HFFc6 (cell line): ENCODE data around the gene PCDHGA8. TPM values are rescaled to one million over a fixed set of nuclear protein-coding genes. Genes with fewer than 3 reads are reported as not detected.

Experiments used
- DNase-seq: peaks from one replicate; pipeline ENCODE4 v3.0.0-alpha.2; 2018
- H3K27ac Mint-ChIP-seq: 2 replicates; pipeline ENCODE4 v1.8.0; 2020; ENCODE audit warnings: mild to moderate bottlenecking, mixed read lengths
- H3K27me3 Mint-ChIP-seq: 2 replicates; pipeline ENCODE4 v1.8.0; 2021; ENCODE audit warnings: mild to moderate bottlenecking, moderate library complexity, mixed read lengths; ENCODE audit not compliant: insufficient read depth
- H3K36me3 Mint-ChIP-seq: 2 replicates; pipeline ENCODE4 v1.8.0; 2021; ENCODE audit warnings: low read depth, mixed read lengths
- H3K4me1 Mint-ChIP-seq: 2 replicates; pipeline ENCODE4 v1.8.0; 2020; ENCODE audit warnings: low read depth, mixed read lengths
- H3K4me3 Mint-ChIP-seq: 2 replicates; pipeline ENCODE4 v1.8.0; 2020; ENCODE audit warnings: mild to moderate bottlenecking, moderate library complexity, mixed read lengths
- H3K9me3 Mint-ChIP-seq: 2 replicates; pipeline ENCODE4 v1.8.0; 2020; ENCODE audit warnings: mild to moderate bottlenecking, mixed read lengths
- total RNA-seq, 6 experiments: library from RNA; stranded (reverse); fragmentation: NEBNext Ultra II Directional; extraction: Animal tissue kit (Norgen Biotek cat#: 25700); gene quantifications; 2 replicates in 1 of 6; 3 replicates in 5 of 6; pipeline ENCODE4 v1.2.3, GENCODE V29; 2021
- TF ChIP-seq, protein P1 (sequence below): fragments of 200-600 bp; sonication (generic); IDR thresholded peaks from 2 replicates; pipeline ENCODE4 v1.5.0; 2021; ENCODE audit warnings: antibody characterized with exemption, mild to moderate bottlenecking

Gene PCDHGA8
- total RNA-seq, 6 experiments from 2014 or later, result 0.52 to 1.0 (median 0.90) TPM

DNA sequence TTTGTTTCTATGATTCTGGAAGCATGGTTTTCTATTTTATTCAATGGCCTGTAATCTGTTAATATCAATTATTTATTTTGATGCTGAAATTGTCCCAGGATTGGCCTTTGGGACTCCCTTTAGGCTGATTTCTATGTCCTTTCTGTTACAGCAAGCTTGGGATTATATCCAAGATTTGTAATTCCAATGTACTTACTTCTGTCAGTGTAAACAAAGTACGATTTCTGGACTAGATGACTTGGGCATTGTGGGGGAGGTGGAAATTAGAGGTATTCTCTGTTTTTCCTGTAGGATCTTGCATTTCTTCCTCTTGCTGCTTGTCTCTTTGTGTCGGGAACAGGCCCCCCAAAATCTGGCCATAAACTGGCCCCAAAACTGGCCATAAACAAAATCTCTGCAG is 41.6 kb downstream of the PCDHGA8 start:
- TF ChIP-seq, protein P1, sequence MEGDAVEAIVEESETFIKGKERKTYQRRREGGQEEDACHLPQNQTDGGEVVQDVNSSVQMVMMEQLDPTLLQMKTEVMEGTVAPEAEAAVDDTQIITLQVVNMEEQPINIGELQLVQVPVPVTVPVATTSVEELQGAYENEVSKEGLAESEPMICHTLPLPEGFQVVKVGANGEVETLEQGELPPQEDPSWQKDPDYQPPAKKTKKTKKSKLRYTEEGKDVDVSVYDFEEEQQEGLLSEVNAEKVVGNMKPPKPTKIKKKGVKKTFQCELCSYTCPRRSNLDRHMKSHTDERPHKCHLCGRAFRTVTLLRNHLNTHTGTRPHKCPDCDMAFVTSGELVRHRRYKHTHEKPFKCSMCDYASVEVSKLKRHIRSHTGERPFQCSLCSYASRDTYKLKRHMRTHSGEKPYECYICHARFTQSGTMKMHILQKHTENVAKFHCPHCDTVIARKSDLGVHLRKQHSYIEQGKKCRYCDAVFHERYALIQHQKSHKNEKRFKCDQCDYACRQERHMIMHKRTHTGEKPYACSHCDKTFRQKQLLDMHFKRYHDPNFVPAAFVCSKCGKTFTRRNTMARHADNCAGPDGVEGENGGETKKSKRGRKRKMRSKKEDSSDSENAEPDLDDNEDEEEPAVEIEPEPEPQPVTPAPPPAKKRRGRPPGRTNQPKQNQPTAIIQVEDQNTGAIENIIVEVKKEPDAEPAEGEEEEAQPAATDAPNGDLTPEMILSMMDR, result no peak
- peaks cover 32% of the 10 kb centered on the region for H3K36me3 Mint-ChIP-seq
- H3K4me3 Mint-ChIP-seq, result peak overlapping the region; percentile 57
- H3K27me3 Mint-ChIP-seq, result peaks cover 5% of the 10 kb centered on the region
- peak; percentile 45 for DNase-seq
- H3K9me3 Mint-ChIP-seq, result peaks cover 27% of the 10 kb centered on the region
- H3K4me1 Mint-ChIP-seq, result peaks cover 64% of the 10 kb centered on the region
- H3K27ac Mint-ChIP-seq, result peak overlapping the region; percentile 25; the same call in 1 of the 2 replicates

GRCh38 chr5:141437221-141437620 is 44.8 kb downstream of the PCDHGA8 start:
- Mint-ChIP-seq H3K27ac (peak overlapping the region; percentile 73), H3K9me3 (peaks cover 13% of the 10 kb centered on the region)
- DNase-seq, result peak; percentile 41

DNA sequence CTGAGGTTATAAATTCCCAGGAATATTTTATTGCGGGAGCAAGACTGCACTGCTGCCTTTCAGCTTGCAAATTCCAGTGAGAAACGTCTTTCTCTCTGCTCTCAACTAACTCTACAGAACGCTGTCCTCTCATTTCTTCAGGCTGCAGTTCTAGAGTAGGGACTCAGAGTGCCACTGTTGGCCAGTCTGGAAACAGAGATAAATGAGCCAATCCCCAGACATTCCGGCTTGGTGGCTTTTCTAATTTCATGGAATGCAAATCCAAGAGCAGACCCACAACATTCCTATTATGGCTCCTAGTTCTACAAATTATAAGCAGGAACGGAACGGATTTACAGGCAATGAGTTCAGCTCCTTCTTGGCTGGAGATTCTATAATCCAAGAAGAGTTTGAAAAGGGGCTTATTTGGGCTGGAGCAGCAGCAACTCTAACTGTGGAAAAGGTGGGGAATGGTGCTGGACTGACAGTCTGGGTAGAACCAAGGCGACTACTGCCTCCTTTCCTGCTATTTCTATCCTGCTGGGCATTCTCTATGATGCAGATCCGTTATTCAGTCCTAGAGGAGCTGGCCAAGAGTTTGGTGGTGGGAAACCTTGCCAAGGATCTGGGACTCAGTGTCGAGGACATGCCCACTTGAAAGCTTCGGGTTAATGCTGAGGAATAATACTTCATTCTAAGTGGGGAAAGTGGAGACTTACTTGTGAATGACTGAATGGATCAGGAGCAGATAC is 47.1 kb downstream of the PCDHGA8 start:
- peak; percentile 39 for DNase-seq
- Mint-ChIP-seq H3K4me3 (no peak overlapping the region), H3K27ac (peak overlapping the region; percentile 31; the same call in 1 of the 2 replicates), H3K9me3 (peaks cover 4% of the 10 kb centered on the region), H3K4me1 (peaks cover 46% of the 10 kb centered on the region), H3K27me3 (no peaks in the 10 kb centered on the region), H3K36me3 (peaks cover 27% of the 10 kb centered on the region)
- TF ChIP-seq, protein P1, result peak; percentile 27; the same call in 1 of the 2 replicates

More at GRCh38 chr5:141437221-141437620, 44.8 kb downstream of the PCDHGA8 start:
- Mint-ChIP-seq H3K27me3 (no peaks in the 10 kb centered on the region; the same call in 1 of the 2 replicates), H3K36me3 (peaks cover 34% of the 10 kb centered on the region), H3K4me1 (peaks cover 62% of the 10 kb centered on the region), H3K4me3 (peak overlapping the region; percentile 57)
- TF ChIP-seq, protein P1, result no peak

DNA sequence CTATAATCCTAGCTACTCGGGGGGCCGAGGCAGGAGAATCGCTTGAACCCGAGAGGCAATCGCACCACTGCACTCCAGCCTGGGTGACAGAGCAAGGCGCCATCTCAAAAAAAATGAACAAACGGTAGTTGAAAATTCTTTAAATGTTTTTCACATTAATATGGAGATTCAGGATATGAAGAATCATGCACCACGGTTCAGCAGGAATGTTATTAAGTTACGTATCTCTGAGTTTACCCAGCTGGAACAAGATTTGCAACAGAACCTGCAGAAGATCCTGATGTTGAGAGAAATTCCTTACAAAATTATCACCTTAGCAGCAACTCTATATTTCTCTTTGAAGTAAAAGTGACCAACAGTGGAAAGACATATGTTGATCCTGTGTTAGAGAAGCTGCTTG is 47.9 kb downstream of the PCDHGA8 start:
- Mint-ChIP-seq H3K27me3 (no peaks in the 10 kb centered on the region), H3K9me3 (peaks cover 4% of the 10 kb centered on the region), H3K27ac (no peak overlapping the region), H3K4me1 (peaks cover 38% of the 10 kb centered on the region), H3K4me3 (no peak overlapping the region), H3K36me3 (peaks cover 30% of the 10 kb centered on the region)
- TF ChIP-seq, protein P1, result no peak
- DNase-seq, result no peak

DNA sequence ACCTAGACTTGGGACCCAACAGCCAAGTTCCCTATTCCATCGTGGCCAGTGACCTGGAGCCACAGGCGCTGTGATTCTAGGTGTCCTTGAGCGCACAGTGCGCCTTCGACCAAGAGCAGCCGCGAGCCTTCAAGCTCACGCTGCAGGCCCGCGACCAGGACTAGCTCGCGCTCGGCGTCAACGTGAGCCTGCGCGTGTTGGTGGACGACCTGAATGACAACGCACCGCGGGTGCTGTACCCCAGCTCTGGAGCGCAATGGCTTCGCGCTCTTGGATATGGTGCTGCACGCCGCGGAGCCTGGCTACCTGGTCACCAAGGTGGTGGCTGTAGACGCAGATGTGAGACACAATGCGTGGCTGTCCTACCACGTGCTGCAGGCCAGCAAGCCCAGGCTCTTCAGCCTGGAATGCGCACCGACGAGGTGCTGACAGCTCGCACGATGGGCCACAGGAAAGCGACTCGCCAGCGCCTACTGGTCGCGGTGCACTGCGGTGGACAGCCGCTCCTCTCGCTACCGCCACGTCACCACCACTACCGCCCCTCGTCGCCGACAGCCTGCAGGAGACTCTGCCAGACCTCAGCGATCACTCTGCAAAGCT is 49.2 kb downstream of the PCDHGA8 start:
- Mint-ChIP-seq H3K4me3 (no peak overlapping the region), H3K36me3 (peaks cover 32% of the 10 kb centered on the region), H3K27me3 (no peaks in the 10 kb centered on the region), H3K4me1 (peaks cover 25% of the 10 kb centered on the region), H3K9me3 (peaks cover 4% of the 10 kb centered on the region), H3K27ac (no peak overlapping the region)
- DNase-seq, result no peak
- TF ChIP-seq, protein P1, result no peak

Other genes starting within 250 kb of the PCDHGA8 start
- gene PCDHB6, start 242.6 kb upstream of the PCDHGA8 start, total RNA-seq, result under 1 TPM; 0.14 to 0.94 (median 0.70) TPM
- under 1 TPM; 0.38 to 0.97 (median 0.46) TPM for gene PCDHB7, start 220.0 kb upstream of the PCDHGA8 start, total RNA-seq
- gene PCDHB8, start 214.8 kb upstream of the PCDHGA8 start, total RNA-seq, result 1 to 10 TPM in 4 of 6 experiments, under 1 TPM in 2; 0.88 to 2.9 (median 2.1) TPM
- 1 to 10 TPM; 1.7 to 4.0 (median 3.5) TPM for gene PCDHB16, start 210.2 kb upstream of the PCDHGA8 start, total RNA-seq
- 1 to 10 TPM; 1.0 to 2.5 (median 1.6) TPM for gene PCDHB9, start 205.5 kb upstream of the PCDHGA8 start, total RNA-seq
- gene PCDHB10, start 200.3 kb upstream of the PCDHGA8 start, total RNA-seq, result 1 to 10 TPM in 4 of 6 experiments, under 1 TPM in 2; 0.78 to 1.3 (median 1.1) TPM
- under 1 TPM; 0.33 to 0.54 (median 0.47) TPM for gene PCDHB11, start 193.0 kb upstream of the PCDHGA8 start, total RNA-seq
- gene PCDHB12, start 183.9 kb upstream of the PCDHGA8 start, total RNA-seq, result under 1 TPM; 0.51 to 0.83 (median 0.63) TPM
- gene PCDHB13, start 178.7 kb upstream of the PCDHGA8 start, total RNA-seq, result 1 to 10 TPM; 3.0 to 4.5 (median 3.8) TPM
- gene PCDHB14, start 169.3 kb upstream of the PCDHGA8 start, total RNA-seq, result 1 to 10 TPM; 1.8 to 3.5 (median 2.7) TPM
- gene PCDHB15, start 147.2 kb upstream of the PCDHGA8 start, total RNA-seq, result 1 to 10 TPM in 3 of 6 experiments, under 1 TPM in 3; 0.45 to 1.4 (median 0.99) TPM
- gene SLC25A2, start 88.6 kb upstream of the PCDHGA8 start, total RNA-seq, result under 1 TPM in 1 of 6 experiments, not detected in 5; 0.17 TPM
- gene TAF7, start 71.8 kb upstream of the PCDHGA8 start, total RNA-seq, result 10 to 100 TPM; 72.7 to 98.9 (median 74.8) TPM
- 1 to 10 TPM in 4 of 6 experiments, under 1 TPM in 2; 0.91 to 1.6 (median 1.2) TPM for gene PCDHGA1, start 62.1 kb upstream of the PCDHGA8 start, total RNA-seq
- gene PCDHGA2, start 53.9 kb upstream of the PCDHGA8 start, total RNA-seq, result 1 to 10 TPM; 1.3 to 3.7 (median 1.5) TPM
- gene PCDHGA3, start 48.8 kb upstream of the PCDHGA8 start, total RNA-seq, result 10 to 100 TPM in 1 of 6 experiments, 1 to 10 TPM in 5; 1.9 to 10.2 (median 2.7) TPM
- gene PCDHGB1, start 42.5 kb upstream of the PCDHGA8 start, total RNA-seq, result 1 to 10 TPM; 2.6 to 4.5 (median 3.4) TPM
- 1 to 10 TPM; 3.6 to 6.3 (median 5.2) TPM for gene PCDHGA4, start 37.6 kb upstream of the PCDHGA8 start, total RNA-seq
- 10 to 100 TPM in 1 of 6 experiments, 1 to 10 TPM in 5; 4.4 to 10.3 (median 5.5) TPM for gene PCDHGB2, start 32.6 kb upstream of the PCDHGA8 start, total RNA-seq
- gene PCDHGA5, start 28.5 kb upstream of the PCDHGA8 start, total RNA-seq, result 1 to 10 TPM in 3 of 6 experiments, under 1 TPM in 3; 0.74 to 1.8 (median 1.0) TPM
- gene PCDHGB3, start 22.4 kb upstream of the PCDHGA8 start, total RNA-seq, result 1 to 10 TPM; 3.9 to 4.5 (median 4.3) TPM
- 1 to 10 TPM; 1.8 to 2.8 (median 2.8) TPM for gene PCDHGA6, start 18.7 kb upstream of the PCDHGA8 start, total RNA-seq
- 10 to 100 TPM in 4 of 6 experiments, 1 to 10 TPM in 2; 2.4 to 12.5 (median 11.6) TPM for gene PCDHGA7, start 9.9 kb upstream of the PCDHGA8 start, total RNA-seq
- 10 to 100 TPM in 4 of 6 experiments, 1 to 10 TPM in 2; 2.4 to 19.6 (median 16.6) TPM for gene PCDHGB4, start 4.9 kb upstream of the PCDHGA8 start, total RNA-seq
- gene PCDHGB5, start 5.3 kb downstream of the PCDHGA8 start, total RNA-seq, result 10 to 100 TPM in 2 of 6 experiments, 1 to 10 TPM in 4; 8.8 to 14.6 (median 9.6) TPM
- 1 to 10 TPM in 2 of 6 experiments, under 1 TPM in 4; 0.69 to 1.6 (median 0.88) TPM for gene PCDHGA9, start 10.1 kb downstream of the PCDHGA8 start, total RNA-seq
- gene PCDHGB6, start 15.4 kb downstream of the PCDHGA8 start, total RNA-seq, result 1 to 10 TPM in 4 of 6 experiments, under 1 TPM in 2; 0.79 to 1.4 (median 1.1) TPM
- gene PCDHGA10, start 20.4 kb downstream of the PCDHGA8 start, total RNA-seq, result 1 to 10 TPM in 1 of 6 experiments, under 1 TPM in 5; 0.61 to 1.3 (median 0.78) TPM
- 10 to 100 TPM in 2 of 6 experiments, 1 to 10 TPM in 4; 5.8 to 21.7 (median 6.8) TPM for gene PCDHGB7, start 25.0 kb downstream of the PCDHGA8 start, total RNA-seq
- 10 to 100 TPM in 3 of 6 experiments, 1 to 10 TPM in 3; 2.3 to 11.4 (median 9.8) TPM for gene PCDHGA11, start 28.4 kb downstream of the PCDHGA8 start, total RNA-seq
- gene PCDHGA12, start 37.9 kb downstream of the PCDHGA8 start, total RNA-seq, result 10 to 100 TPM in 4 of 6 experiments, 1 to 10 TPM in 2; 8.8 to 21.0 (median 18.9) TPM
- gene PCDHGC3, start 83.3 kb downstream of the PCDHGA8 start, total RNA-seq, result 100 to 1,000 TPM; 126 to 150 (median 132) TPM
- gene PCDHGC4, start 92.4 kb downstream of the PCDHGA8 start, total RNA-seq, result 1 to 10 TPM in 1 of 6 experiments, under 1 TPM in 5; 0.34 to 1.4 (median 0.62) TPM
- gene PCDHGC5, start 96.4 kb downstream of the PCDHGA8 start, total RNA-seq, result 1 to 10 TPM; 2.3 to 5.7 (median 2.7) TPM
- 100 to 1,000 TPM; 105 to 119 (median 109) TPM for gene DIAPH1, start 226.4 kb downstream of the PCDHGA8 start, total RNA-seq
- 10 to 100 TPM; 52.1 to 63.7 (median 55.1) TPM for gene HDAC3, start 244.2 kb downstream of the PCDHGA8 start, total RNA-seq
- 1 to 10 TPM; 2.2 to 4.4 (median 3.0) TPM for gene RELL2, start 244.4 kb downstream of the PCDHGA8 start, total RNA-seq